PC-9 (cell line): ENCODE measurements around the gene NT5C1A.

Experiments
- EZH2 ChIP-seq: fragments of 200-600 bp; sonication (generic); IDR thresholded peaks from 2 replicates; pipeline ENCODE4 v1.8.0; 2017; ENCODE audit warnings: antibody characterized with exemption, low read depth
- TF ChIP-seq, protein P1 (sequence below): fragments of 200-600 bp; sonication (generic); conservative IDR thresholded peaks from 2 replicates; pipeline ENCODE4 v1.6.1; 2017; ENCODE audit warnings: mixed run types, antibody characterized with exemption, mild to moderate bottlenecking, moderate library complexity

DNA sequence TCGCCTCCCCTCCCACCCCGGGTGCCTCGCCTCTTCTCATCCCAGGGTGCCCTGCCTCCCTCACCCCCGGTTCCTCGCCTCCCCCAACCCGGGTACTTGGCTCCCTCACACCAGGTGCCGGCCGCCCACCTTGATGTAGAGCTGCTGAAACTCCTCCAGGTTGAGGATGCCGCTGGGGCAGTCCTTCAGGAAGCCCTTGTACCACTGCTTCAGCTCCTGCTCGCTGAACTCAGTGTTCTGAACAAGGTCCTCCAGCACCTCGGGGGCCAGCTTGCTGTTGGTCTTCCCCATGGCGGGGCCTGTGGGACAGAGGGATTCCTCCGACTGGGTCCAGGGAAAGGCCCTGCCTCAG, 12.4 kb upstream of the NT5C1A start:
- TF ChIP-seq, protein P1, sequence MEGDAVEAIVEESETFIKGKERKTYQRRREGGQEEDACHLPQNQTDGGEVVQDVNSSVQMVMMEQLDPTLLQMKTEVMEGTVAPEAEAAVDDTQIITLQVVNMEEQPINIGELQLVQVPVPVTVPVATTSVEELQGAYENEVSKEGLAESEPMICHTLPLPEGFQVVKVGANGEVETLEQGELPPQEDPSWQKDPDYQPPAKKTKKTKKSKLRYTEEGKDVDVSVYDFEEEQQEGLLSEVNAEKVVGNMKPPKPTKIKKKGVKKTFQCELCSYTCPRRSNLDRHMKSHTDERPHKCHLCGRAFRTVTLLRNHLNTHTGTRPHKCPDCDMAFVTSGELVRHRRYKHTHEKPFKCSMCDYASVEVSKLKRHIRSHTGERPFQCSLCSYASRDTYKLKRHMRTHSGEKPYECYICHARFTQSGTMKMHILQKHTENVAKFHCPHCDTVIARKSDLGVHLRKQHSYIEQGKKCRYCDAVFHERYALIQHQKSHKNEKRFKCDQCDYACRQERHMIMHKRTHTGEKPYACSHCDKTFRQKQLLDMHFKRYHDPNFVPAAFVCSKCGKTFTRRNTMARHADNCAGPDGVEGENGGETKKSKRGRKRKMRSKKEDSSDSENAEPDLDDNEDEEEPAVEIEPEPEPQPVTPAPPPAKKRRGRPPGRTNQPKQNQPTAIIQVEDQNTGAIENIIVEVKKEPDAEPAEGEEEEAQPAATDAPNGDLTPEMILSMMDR, result no peak
- TF ChIP-seq EZH2, result no peak
